GM21526 (cell line): Measurements from ENCODE around the gene NFE2.

Source experiments
- ATAC-seq: cut with Tn5 transposase; IDR thresholded peaks from one replicate; pipeline ENCODE4 v1.9.1; 2021; ENCODE audit warnings: moderate library complexity; ENCODE audit not compliant: unreplicated experiment, low FRiP score

The NFE2 gene

DNA sequence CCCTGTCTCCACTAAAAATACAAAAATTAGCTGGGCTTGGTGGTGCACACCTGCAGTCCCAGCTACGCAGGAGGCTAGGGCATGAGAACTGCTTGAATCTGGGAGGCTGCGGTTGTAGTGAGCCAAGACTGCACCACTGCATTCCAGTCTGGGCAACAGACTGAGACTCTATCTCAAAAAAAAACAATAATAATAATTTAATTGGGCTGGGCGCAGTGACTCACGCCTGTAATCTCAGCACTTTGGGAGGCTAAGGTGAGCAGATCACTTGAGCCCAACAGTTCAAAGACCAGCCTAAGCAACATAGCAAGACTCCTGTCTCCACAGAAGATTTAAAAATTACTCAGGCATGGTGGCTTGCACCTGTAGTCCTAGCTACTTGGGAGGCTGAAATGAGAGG, 47.6 kb downstream of the NFE2 start:
- no peak for ATAC-seq

DNA sequence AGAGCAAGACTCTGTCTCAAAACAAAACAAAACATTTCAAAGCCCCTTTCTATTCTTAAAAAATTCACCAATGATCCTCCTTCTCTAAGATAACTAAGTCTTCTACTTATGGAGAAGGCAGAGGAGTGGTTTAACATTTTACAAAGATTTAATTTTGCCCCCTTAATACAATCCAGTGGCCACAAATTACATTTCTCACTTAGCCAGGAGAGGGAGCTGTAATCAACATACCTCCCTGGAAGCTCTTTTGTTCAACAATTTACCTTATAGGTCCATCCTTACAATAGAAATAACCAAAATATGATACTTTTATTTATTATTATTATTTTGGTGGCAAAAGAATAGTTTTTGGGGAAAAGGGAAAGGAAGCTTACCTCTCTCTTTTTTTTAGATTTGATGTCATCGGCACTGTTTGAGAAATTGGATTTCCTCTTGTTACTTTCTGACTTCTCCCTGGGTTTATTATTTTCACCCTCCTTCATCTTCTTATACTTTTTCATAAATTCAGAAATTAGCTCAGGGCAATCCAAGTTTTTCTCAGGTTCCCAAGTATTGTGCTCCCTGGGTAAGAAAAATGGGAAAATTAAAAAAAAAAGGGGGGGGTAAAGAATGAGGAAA, 49.0 kb downstream of the NFE2 start:
- ATAC-seq: no peak

DNA sequence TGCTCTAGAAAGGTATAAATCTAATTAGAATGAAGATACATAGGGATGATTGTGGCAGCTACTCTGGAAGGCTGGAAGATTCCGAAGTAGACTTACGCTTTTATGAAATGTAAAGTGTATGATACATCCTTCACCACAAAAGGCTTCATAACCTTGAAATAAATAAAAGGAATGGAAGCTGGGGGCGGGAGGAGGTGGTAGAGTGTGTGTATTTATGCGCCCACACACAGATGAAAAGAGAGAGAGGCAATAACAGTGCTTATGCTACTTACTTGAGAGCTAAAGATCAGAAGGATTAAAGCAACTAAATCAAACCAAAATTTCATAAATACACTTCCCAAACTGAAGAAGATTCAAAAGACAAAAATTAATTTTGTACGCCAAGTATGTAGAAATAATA, 51.3 kb downstream of the NFE2 start:
- ATAC-seq: no peak

DNA sequence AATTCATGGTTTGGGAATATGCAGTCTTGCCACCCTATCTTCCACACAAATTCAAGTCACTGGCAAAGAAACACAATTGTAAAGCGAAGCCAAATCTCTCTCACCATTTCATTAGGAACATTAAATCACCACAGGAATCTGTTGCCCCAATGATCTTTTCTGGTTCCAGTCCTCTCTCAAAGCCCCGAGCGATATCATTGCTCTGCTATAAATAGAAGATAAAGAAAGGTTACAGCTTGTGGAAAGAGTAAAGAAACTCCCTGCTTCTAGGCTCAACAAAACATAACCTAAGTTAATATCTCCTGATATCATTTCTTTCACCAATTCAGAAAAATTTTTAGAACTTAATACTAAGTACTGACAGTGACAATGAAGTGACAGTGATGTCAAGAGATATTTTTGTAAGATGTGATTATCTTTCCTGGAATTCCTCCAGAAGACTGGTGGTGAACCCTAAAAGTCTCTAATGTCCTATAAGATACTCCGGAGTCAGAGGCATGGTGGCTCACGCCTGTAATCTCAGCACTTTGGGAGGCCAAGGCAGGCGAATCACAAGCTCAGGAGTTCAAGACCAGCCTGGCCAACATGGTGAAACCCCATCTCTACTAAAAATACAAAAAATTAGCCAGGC, 54.7 kb downstream of the NFE2 start:
- ATAC-seq: no peak
